Measurements from ENCODE around the gene LRRC8E.

The LRRC8E gene

DNA sequence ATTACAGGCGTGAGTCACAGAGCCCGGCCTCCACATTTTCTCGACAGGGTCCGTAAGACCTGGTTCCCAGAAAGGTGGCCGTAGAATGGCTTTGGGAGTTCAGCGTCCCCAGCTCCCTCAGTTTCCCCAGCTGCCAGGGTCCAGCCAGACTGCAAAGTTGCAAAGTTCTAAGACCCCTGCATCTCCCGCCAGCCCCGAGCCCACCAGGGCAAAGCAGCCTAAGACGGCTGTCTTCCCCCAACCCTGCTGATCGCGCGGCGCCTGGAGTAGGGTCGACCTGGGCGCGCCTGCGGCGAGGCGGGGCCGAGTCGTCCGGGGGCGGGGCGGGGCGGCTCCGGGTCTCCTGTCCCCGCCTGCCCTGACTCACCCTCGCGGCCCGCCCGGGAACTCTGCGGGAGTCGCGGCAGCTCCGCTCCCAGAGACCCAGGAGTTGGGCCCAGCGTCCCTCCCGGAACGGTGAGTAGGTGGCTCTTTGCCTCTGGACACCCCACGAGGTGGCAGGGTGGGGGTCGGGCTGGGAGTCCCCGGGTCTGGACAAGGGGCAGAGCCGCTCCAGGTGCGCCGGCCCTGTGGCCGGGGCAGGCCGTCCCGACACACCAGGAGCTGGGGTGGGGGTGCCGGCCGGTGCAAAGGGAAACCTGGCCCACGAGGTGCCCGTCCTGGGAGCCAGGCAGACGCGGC, at the start of gene LRRC8E:
LRRC8E (plus strand) TSS at position 366 of the 681 bp plus-strand sequence. CDS start 7,094 bp downstream, outside the sequence.
- no peak for DNase-seq

DNA sequence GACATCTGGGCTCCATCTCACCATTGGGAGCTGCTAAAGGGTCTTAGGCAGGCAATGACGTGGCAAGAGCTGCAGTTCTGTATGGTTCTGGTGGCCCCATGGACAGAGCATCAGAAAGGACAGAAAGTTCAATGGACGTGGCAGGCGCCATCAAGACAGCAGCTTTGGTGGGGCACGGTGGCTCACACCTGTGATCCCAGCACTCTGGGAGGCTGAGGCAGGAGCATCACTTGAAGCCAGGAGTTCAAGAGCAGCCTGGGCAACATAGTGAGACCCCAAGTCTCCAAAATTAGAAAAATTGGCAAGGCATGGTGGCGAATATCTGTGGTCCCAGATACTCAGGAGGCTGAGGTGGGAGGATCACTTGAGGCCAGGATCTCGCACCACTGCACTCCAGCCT, 48.8 kb upstream of the LRRC8E start:
- no peak for DNase-seq

DNA sequence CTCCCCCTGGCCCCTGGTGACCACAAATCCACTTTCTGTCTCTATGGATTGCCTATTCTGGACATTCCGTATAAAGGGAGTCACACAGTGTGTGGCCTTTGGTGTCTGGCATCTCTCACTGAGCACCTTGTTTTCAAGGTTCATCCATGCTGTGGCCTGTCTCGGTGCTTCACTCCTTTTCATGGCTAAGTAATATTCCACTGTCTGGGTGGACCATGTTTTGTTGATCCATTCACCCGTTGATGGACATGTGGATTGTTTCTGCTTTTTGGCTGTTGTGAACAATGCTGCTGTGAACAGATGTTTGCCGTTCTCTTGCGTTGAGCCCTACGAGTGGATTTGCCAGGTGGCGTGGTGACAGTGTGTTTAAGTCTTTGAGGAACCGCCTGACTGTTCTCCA, 47.7 kb upstream of the LRRC8E start:
- no peak for DNase-seq

DNA sequence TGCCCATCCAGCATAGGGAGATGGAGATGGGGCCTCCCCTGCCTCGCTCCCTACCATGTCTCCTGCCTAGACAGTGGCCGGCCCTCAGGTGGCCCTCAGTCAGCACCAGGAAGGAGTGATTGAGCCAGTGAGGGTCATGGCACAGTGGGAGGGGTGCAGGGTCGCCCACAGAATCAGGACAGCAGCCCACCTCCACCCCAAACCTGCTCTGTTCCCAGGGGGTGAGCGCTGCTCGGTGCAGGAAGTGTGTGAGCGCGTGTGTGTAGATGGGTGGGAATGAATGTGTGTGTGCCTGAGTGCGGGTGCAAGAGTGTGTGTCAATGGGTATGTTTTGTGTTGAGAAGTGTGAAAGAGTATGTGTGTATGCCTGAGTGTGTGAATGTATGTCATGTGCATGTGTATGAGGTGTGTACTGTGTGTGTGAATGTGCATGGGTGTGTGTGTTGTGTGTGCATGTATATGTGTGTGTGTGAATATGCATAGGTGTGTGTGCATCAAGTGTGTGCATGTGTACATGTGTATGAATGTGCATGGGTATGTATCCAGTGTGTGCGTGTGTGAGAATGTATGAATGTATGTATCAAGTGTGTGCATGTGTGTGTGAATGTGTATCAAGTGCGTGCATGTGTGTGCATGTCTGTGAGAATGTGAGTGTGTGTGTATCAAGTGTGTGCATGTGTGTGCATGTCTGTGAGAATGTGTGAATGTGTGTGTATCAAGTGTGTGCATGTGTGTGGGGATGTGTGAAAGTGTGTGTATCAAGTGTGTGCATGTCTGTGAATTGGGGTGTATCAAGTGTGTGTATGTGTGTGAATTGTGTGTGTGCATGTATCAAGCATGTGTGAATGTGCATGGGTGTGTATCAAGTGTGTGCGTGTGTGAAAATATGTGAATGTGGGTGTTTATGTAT, 46.3 kb upstream of the LRRC8E start:
- no peak for DNase-seq

DNA sequence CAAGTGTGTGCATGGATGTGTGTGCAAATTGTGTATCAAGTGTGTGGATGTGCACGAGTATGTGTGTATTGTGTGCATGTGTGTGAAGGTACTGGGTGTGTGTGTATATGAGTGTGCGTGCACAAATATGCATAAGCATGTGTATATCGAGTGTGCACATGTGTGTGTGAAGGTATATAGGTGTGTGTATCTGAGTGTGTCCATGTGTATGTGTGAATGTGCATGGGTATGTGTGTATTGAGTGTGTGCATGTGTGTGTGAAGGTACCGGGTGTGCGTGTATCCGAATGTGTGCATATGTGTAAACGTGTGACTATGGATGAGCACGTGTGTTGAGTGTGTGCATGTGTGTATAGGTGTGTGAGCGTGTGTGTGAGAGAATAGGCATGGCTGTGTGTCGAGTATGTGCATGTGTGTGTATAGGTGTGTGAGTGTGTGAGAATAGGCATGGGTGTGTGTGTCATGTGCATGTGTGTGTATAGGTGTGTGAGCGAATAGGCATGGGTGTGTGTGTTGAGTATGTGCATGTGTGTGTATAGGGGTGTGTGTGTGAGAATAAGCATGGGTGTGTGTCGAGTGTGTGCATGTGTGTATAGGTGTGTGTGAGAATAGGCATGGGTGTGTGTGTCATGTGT, 45.5 kb upstream of the LRRC8E start:
- DNase-seq, result no peak

DNA sequence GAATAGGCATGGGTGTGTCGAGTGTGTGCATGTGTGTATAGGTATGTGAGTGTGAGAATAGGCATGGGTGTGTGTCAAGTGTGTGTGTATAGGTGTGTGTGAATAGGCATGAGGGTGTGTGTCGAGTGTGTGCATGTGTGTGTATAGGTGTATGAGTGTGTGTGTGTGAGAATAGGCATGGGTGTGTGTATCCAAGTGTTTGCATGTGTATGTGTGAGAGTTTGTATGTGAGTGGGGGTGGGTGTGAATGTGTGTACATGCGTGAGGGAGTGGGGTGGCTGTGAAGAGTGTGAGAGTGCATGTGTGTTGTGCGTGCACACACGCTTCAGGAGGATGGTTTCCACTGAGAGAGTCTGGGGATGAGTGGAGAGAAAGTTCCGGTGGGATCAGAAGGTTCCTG, 44.8 kb upstream of the LRRC8E start:
- DNase-seq, result no peak

DNA sequence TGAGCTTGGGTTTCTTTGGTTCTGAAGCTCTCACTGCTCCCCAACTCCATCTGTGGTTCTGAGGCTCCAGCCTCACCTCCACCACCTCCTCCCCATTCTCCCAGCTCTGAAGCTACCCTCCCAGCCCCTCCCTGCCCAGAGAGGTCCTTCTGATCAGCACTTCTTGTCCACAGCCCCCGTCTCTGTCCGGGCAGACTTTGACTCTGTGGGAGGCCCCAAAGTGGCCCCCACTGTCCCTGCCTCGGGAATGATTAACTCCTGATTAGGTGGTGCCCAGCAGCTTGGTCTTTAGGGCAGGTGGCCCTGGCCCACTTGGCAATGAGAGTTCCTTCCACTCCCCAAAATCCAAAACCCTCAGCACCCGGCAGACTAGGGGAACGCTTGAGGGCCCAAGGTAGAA, 43.9 kb upstream of the LRRC8E start:
- no peak for DNase-seq

DNA sequence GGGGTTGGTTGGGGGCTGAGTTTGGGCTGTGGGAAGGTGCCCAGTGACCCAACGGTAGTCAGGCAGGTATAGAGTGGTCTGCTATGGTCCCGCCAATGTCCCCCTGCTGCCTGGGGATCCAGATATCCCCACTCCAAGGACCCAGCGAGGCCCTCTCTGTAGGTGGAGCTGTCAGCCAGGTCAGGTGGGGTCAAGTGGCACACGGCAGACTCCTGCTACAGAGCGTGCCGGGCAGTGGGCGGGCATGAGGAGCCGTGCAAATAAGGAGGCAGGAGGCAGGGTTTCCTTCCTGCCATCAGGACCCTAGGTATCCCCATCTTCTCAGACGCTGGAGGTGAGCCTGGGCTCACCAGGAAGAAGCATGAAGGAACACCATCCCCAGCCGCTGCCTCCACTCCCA, 43.4 kb upstream of the LRRC8E start:
- DNase-seq, result no peak

DNA sequence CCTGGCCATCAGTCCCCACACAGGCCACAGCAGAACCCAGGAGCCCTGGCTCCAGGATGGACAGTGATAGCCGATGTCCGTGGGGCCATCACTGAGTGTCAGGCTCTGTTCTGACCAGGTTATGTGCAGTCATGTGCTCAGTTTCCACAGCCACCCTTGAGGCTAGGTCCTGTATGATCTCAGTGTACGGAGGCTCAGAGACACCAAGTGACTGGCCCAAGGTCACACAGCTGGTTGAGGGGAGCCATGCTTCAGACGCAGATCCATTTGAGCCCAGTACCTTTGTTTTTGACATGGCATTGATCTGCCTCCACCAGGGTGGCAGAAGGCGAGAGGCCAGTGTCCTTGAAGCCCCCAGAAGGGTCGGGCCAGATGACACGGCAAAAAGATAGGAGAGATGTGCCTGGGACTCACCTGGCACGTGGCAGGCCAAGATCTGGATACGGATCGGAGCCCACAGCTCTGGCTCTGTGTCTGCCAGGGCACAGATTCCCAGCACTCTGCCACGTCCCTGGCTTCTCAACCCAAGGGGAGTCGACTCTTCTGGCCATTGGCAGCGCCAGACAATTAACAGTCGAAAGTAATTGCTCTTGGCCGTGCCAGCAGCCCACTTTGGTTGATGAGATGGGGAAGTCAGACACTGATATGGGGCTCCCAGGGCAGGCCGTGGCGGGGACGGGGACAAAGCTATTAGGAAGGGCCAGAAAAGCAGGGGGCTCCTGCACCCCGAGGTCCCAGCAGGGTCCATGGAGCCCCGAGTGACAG, 42.7 kb upstream of the LRRC8E start:
- no peak for DNase-seq

DNA sequence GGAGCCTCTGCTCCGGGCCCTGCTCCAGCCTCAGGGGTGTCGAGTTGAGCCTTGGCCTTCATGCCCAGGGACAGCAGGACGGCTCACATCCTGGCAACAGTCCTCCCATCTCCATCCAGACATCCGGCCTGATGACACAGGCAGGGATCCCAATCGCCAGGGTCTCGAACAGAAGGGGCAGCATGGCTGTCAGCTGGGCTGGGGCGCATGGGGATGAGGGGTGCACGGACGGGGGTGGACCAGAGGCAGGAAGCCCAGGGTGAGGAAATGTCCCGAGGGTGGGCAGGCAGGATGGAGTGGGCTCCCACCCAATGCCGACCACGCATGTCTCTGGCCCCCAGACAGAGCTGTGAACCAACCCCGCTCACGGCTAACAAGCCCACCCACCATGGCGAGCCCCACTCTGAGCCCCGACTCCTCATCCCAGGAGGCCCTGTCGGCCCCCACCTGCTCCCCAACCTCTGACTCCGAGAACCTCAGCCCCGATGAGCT, 42.1 kb upstream of the LRRC8E start:
- no peak for DNase-seq

DNA sequence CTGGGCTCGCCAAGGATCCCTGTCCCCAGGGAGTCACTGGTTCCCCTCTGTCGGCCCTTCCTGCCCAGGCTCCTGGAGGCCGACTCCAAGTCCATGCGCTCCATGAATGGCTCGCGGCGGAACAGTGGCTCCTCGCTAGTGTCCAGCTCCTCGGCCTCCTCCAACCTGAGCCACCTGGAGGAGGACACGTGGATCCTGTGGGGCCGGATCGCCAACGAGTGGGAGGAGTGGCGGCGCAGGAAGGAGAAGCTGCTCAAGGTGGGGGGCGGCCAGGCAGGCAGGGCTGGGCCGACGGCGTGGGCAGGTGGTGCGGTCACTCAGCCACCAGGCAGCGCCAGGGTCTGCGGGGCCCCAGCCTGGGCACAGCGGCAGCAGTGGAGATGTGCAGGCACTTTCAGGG, 40.6 kb upstream of the LRRC8E start:
- DNase-seq, result no peak

DNA sequence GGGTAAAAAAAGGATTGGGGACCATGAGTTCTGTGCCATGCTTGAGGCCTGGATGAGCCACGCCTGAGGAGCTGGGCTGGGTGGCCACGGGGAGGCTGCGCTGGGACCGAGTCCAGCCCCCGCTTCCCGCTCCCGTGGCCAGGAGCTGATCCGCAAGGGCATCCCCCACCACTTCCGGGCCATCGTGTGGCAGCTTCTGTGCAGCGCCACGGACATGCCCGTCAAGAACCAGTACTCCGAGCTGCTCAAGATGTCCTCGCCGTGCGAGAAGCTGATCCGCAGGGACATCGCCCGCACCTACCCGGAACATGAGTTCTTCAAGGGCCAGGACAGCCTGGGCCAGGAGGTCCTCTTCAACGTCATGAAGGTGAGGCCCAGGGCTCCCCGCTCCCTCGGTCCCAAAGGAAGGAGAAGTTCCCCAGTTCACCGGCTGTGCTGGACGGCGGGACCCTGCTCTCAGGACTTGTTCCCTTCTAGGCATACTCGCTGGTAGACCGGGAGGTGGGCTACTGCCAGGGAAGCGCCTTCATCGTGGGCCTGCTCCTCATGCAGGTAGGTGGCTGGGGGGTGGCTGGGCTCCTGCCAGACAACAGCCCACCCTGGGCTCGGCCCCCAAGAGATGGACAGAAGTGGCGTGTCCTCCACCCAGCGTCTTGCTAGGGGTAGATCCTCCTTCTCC, 39.4 kb upstream of the LRRC8E start:
- no peak for DNase-seq

DNA sequence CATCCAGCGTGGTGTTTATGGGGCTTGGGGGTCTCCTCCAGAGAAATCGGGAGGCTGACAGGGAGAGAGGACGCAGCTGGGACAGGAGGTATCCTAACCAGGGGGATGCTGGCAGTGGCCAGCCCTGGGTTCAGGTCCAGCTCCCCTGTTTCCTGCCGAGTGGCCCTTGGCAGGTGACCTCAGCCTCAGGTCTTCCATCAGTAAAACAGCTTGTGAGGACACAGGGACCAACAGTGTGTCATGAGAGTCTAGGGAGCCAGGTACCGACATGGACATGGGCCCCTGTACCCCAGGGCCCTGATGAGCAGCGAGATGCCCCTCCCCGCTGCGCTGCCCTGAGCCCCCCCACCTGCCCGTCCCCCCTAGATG, 38.7 kb upstream of the LRRC8E start:
- no peak for DNase-seq

DNA sequence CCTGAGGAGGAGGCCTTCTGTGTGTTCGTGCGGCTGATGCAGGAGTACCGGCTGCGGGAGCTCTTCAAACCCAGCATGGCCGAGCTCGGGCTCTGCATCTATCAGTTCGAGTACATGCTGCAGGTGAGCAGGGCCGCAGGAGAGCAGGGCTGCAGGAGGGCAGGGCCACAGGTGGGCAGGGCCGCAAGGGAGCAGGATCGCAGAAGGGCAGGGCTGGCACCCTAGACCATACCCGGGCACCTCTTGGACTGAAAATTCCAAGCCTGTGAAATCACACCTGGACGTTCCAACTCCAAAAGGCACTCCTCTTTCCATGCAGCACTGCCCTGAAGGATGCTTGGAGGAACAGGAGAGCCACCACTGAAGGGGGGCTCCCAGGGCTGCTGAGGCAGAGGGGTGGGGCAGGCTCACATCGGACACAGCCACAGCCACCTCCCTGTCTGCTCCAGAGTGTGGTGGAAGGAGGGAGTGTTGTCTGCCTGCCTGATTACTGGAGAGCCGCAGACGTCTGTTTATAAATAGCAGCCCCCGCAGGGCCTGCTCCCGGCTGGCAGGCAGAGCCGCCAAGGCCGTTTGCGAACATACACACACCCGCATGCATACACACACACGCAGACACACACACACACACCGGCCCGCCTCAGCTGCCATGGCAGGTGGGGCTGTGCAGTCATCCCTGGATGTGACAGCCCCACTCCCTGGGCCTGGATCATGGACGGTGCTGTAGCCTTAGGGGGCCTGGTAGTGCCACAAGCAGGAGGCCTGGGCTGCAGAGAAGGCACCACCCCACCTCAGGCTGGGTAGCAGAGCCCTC, 38.1 kb upstream of the LRRC8E start:
- no peak for DNase-seq

DNA sequence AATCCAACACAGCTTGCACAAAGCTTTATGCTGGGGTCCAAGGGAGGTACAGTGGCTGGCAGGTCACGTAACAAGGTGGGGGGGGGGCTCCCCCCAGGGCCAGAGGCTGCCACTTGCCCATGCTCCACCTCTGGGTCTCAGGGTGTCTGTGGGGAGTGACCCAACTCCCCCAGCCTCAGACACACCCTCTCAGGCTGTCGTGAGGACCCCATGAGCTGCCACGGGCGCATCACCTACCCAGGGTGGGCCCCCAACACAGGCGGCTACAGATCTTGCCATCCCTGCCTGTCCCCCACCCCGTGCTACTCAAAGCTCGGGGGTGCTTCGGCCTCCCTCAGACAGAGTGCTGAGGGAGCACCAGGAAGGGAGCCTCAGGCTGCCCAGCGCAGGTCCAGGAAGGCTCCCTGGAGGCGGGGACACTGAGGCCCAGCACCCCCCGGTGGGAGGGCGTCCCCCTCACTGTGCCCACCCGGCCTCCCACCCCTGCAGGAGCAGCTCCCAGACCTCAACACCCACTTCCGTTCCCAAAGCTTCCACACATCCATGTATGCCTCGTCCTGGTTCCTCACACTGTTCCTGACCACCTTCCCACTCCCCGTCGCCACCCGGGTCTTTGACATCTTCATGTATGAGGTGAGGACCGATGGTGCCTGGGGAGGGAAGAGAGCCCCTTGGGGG, 37.2 kb upstream of the LRRC8E start:
- no peak for DNase-seq

DNA sequence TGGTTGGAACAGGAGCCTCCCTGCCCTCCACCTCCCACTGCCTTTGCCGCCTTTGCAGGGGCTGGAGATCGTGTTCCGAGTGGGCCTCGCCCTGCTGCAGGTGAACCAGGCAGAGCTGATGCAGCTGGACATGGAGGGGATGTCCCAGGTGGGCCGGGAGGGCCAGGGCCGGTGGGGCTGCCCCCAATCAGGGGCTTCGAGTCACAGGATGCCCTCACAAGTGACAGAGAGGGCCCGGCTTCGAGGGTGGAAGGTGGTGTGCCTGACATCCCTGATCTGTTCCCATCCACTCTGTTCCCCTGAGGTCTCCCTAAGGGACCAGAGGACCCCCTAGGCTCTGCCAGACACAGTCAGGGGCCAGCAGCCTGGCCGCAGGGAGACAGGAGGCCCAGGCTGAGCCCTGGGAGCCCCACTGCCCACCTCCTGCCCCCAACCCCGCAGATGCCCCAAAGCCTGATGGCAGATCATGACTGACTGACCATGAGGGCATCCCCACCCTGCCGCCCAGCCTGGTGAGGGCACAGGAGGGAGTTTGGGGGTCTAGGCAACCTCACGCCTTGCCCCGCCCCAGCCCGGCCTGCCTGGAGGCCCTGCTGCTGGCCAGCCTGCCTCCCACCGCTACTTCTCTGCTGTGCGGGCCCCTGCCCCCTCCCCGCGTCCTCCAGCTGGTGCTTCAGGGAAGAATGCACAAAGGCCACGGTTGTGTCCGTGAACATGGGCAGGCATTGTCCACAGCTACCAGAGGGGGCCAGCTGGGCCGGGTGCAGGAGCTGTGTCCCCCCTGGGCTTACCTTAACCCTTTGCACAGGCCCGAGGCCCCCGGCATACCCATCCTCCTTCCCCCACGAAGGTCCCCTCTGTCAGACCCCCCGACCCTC, 36.4 kb upstream of the LRRC8E start:
- no peak for DNase-seq

DNA sequence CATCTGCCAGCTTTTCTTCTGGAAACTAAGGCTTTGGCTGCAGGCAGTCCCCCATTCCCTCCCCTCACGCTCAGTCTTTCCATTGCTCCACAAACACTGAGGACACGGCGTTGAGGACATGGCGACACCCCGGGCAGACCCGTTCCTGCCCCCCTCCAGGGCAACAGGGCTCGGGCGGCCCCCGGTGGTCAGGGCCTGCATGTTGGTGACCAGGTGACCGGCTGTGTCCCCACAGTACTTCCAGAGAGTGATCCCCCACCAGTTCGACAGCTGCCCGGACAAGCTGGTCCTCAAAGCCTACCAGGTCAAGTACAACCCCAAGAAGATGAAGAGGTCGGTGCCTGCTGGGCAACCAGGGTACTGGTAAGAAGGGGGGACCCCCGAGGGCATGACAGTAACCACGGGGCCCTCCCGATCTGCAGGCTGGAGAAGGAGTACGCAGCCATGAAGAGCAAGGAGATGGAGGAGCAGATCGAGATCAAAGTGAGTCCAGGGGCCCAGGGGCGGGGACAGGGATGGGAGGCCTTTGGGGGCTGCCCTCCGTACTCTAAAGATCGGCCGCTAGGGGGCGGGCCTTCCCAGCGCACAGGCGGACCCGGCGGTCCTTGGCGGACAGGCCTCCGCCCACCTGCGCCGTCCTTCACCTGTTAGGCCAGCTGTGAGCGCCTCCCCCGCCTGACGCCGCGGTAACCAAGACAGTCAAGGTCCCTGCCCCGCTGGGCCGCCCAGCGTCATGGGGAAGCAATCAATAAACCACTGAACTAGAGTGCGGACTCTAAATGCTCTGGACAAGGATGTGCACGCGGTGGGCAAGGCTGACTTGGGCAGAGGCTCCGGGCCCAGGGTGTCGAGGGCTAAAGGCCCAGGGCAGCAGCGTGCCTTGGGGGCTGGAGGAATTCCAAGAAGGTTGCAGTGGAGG, 35.2 kb upstream of the LRRC8E start:
- DNase-seq, result no peak

DNA sequence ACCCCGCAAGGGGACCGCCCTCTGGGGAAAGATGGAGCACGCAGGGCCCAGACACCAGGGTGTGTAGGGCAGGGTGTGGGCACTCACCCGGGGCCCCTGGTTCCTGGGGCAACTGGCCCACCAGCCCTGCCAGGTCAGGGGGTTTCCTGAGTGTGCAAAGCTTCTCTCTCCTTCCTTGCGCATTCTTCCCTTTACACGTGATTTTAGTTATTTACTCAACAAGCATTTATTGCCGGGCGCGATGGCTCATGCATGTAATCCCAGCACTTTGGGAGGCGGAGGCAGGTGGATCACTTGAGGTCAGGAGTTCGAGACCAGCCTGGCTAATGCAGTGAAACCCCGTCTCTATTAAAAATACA, 34.6 kb upstream of the LRRC8E start:
- no peak for DNase-seq
